ENCODE results near the gene SETD3. TPM values are rescaled to one million over a fixed set of nuclear protein-coding genes. Genes with fewer than 3 reads are reported as not detected.

SETD3 gene
- total RNA-seq, 8 experiments from 2014 or later: 30.6 to 66.2 (median 42.9) TPM

- WGBS, 10 experiments: 44 to 100% (median 91%) methylated on average over 1 to 6 of the region's 13 CpGs; no CpG with 5 or more reads in 1 of the 10 experiments
- Histone ChIP-seq H3K27ac (no peak overlapping the region), H3K4me3 (no peak overlapping the region), H3K4me1 (replicated peaks in 1 of 2) (peaks cover 4 to 5% of the 10 kb centered on the region in 2 donors)
- in situ Hi-C loops (cut with MboI; ENCODE audit: low pct_unique_long_range_greater_than_20kb in 2 of 9, low sequenced_read_pairs in 9 of 9, unreplicated experiment in 9 of 9): loop anchor here in 4 of 9 experiments (25.0 kb wide), 3 partner anchors 129 to 404 kb away; partner anchors contain the start of gene HHIPL1 (in 2 of the 4)
- peak in 1 of 8 experiments; percentile 11 for ATAC-seq (replicated peaks in 6 of 8)
These were observed 27.4 kb upstream of the SETD3 start for GRCh38 chr14:99507860-99508640.

DNA sequence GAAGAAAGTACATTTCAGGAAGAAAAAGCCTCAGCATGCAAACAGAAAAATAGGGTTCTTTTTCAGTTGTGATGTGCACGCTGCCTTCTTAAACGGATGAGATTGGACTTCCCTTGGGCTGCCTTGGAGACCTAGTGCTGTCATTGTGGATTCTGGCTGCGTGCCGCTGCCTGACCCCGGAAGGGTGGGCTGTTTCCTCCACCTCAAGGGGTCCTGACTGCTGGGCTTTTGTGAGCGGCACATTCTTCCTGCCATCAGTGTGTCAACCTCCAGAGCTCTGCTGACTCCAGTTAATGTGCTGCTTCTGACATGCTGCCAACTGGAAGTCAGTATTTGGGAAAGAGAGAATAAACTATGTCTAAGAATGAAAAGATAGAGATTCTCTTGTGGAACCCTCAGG lies 25.6 kb upstream of the SETD3 start:
- Histone ChIP-seq H3K4me3 (no peak overlapping the region), H3K27ac (no peak overlapping the region), H3K4me1 (replicated peaks in 1 of 2) (peaks cover 0 to 4% of the 10 kb centered on the region in 2 donors)
- in situ Hi-C loops (cut with MboI; ENCODE audit: low pct_unique_long_range_greater_than_20kb in 2 of 9, low sequenced_read_pairs in 9 of 9, unreplicated experiment in 9 of 9): loop anchor here in 4 of 9 experiments (25.0 kb wide), 3 partner anchors 131 to 406 kb away; partner anchors contain the start of gene HHIPL1 (in 2 of the 4)
- ATAC-seq (replicated peaks in 6 of 8): peak in 1 of 8 experiments; percentile 39
- whole genome bisulfite sequencing, 10 experiments: 83 to 100% (median 97%) methylated on average over 1 to 6 of the region's 6 CpGs; no CpG with 5 or more reads in 4 of the 10 experiments

DNA sequence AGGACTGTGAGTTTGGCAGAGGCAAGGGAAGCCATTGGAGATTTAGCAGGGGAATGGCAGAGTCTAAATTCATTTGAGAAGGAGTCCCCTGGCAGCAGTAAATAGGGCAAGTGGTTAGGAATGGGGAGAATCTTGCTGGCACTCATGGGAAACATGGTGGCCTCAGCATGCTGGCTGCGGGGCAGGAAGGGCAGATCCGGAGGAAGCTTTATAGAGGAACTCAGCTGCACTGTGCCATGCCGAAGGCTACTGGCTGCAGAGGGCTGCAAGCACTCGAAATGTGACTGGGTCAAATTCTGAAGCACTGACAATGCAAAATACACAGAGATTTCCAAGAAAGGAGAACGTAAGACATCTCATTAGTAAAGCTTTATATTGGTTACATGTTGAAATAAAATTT lies 24.4 kb upstream of the SETD3 start:
- WGBS, 10 experiments: 91 to 100% (median 100%) methylated on average over 1 to 5 of the region's 5 CpGs; no CpG with 5 or more reads in 3 of the 10 experiments
- in situ Hi-C loops (cut with MboI; ENCODE audit: low pct_unique_long_range_greater_than_20kb in 2 of 9, low sequenced_read_pairs in 9 of 9, unreplicated experiment in 9 of 9): loop anchor here in 4 of 9 experiments (25.0 kb wide), 3 partner anchors 132 to 407 kb away; partner anchors contain the start of gene HHIPL1 (in 2 of the 4)
- no peak overlapping the region for H3K27ac ChIP-seq
- no peaks in the 10 kb centered on the region for H3K4me1 ChIP-seq (replicated peaks in 1 of 2)
- no peak overlapping the region for H3K4me3 ChIP-seq
- no peak for ATAC-seq (replicated peaks in 6 of 8)

DNA sequence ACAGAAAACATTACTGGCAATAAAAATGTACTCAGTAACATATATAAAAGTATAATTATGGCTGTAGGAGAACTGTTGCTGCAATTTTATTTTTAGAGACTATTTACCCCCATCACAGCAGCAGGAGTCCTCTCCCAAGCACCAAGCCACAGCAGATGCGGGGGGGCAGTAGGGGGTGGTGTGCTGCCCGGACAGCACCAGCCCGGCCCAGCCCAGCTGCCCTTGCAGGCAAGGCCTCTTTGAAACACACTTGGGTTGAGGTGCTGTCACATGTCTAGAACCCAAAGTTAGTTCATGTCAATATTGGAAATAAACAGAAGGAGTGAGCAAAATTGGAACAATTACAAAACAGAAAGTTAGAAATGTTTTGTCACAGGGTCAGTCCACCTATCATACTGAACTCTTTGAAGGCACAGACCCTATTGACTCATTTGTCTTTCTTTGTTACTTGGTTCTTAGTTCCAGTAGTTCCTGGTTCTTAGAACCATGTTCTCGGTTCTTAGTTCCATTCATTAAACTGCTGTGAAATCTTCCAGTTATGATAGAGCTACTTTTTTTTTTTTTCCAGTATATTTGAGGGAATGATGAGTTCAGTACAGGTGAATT lies 23.3 kb upstream of the SETD3 start:
- in situ Hi-C loops (cut with MboI; ENCODE audit: low pct_unique_long_range_greater_than_20kb in 2 of 9, low sequenced_read_pairs in 9 of 9, unreplicated experiment in 9 of 9): loop anchor here in 4 of 9 experiments (25.0 kb wide), 3 partner anchors 133 to 408 kb away; partner anchors contain the start of gene HHIPL1 (in 2 of the 4)
- no peak for ATAC-seq (replicated peaks in 6 of 8)
- 78 to 100% (median 98%) methylated on average over 1 to 3 of the region's 4 CpGs; no CpG with 5 or more reads in 2 of the 10 experiments for WGBS, 10 experiments
- H3K4me3 ChIP-seq: no peak overlapping the region
- no peaks in the 10 kb centered on the region for H3K4me1 ChIP-seq (replicated peaks in 1 of 2)
- H3K27ac ChIP-seq: no peak overlapping the region

- ATAC-seq (replicated peaks in 6 of 8): no peak
- Histone ChIP-seq H3K4me1 (replicated peaks in 1 of 2) (no peaks in the 10 kb centered on the region), H3K27ac (no peak overlapping the region), H3K4me3 (no peak overlapping the region)
- in situ Hi-C loops (cut with MboI; ENCODE audit: low pct_unique_long_range_greater_than_20kb in 2 of 9, low sequenced_read_pairs in 9 of 9, unreplicated experiment in 9 of 9): loop anchor here in 4 of 9 experiments (25.0 kb wide), 3 partner anchors 134 to 409 kb away; partner anchors contain the start of gene HHIPL1 (in 2 of the 4)
- WGBS, 10 experiments: 80 to 100% (median 91%) methylated on average over 1 to 10 of the region's 14 CpGs; no CpG with 5 or more reads in 6 of the 10 experiments
These were observed 22.3 kb upstream of the SETD3 start for GRCh38 chr14:99502989-99503421.

- Histone ChIP-seq H3K4me1 (replicated peaks in 1 of 2) (no peaks in the 10 kb centered on the region), H3K27ac (no peak overlapping the region), H3K4me3 (no peak overlapping the region)
- in situ Hi-C loops (cut with MboI; ENCODE audit: low pct_unique_long_range_greater_than_20kb in 2 of 9, low sequenced_read_pairs in 9 of 9, unreplicated experiment in 9 of 9): no loop called here
- no peak for ATAC-seq (replicated peaks in 6 of 8)
- WGBS, 10 experiments: 83 to 100% (median 100%) methylated on average over 1 to 3 of the region's 3 CpGs; no CpG with 5 or more reads in 1 of the 10 experiments
These were observed 17.2 kb upstream of the SETD3 start for GRCh38 chr14:99497894-99498293.

DNA sequence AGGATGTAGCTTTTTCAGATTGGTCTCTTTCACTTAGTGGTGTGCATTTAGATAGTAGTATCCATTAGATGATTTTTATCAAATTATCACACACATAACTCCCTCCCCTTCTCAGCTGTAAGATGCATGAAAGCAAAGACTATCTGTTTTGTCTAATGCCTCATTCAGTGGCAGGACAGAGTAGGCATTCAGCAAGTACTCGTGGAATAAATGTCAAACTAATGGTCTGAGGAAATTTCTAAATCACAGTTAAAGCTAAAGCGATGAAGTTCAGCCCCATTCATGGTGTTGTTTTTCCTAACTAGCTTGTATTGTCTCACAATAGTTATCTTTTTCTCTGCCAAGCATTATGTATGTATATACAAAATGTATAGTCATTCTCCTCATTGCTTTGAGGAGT lies 16.7 kb upstream of the SETD3 start:
- in situ Hi-C loops (cut with MboI; ENCODE audit: low pct_unique_long_range_greater_than_20kb in 2 of 9, low sequenced_read_pairs in 9 of 9, unreplicated experiment in 9 of 9): no loop called here
- no peak overlapping the region for H3K4me3 ChIP-seq
- no peaks in the 10 kb centered on the region for H3K4me1 ChIP-seq (replicated peaks in 1 of 2)
- WGBS, 10 experiments: 77 to 100% (median 100%) methylated on average over 2 of the region's 2 CpGs; no CpG with 5 or more reads in 3 of the 10 experiments
- H3K27ac ChIP-seq: no peak overlapping the region
- no peak for ATAC-seq (replicated peaks in 6 of 8)

DNA sequence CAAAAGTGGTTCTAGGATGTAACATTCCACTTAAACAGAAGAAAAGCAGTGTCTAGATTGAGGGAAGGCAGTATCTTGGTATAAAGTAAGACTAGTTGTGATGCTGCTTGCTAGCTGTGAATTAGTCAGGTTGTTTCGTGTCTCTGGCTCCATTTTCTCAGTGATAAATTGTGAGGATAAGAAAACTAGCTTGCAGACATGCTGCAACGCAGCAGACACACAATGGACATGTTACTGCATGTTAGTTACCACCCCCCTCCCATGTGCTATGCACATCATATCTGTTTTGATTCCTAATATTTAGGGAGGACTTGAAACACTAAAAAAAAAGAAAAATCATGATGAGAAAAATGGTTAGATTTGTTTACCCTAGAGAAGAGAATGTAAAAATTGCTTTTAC lies 3.4 kb upstream of the SETD3 start:
- in situ Hi-C loops (cut with MboI; ENCODE audit: low pct_unique_long_range_greater_than_20kb in 2 of 9, low sequenced_read_pairs in 9 of 9, unreplicated experiment in 9 of 9): no loop called here
- 33 to 100% (median 65%) methylated on average over 1 to 2 of the region's 2 CpGs; no CpG with 5 or more reads in 2 of the 10 experiments for WGBS, 10 experiments

GRCh38 chr14:99481745-99482099 lies 1.1 kb upstream of the SETD3 start:
- peak in 2 of 8 experiments; percentile 2 to 3 for ATAC-seq (replicated peaks in 6 of 8)
- WGBS, 10 experiments: 0 to 2% (median 0%) methylated on average over 1 to 15 of the region's 17 CpGs; no CpG with 5 or more reads in 3 of the 10 experiments
- Histone ChIP-seq H3K4me3 (peak overlapping the region; percentile 67 to 85 (median 83)), H3K4me1 (replicated peaks in 1 of 2) (peaks cover 7 to 19% of the 10 kb centered on the region in 2 donors), H3K27ac (peak overlapping the region; percentile 84 to 96)
- in situ Hi-C loops (cut with MboI; ENCODE audit: low pct_unique_long_range_greater_than_20kb in 2 of 9, low sequenced_read_pairs in 9 of 9, unreplicated experiment in 9 of 9): no loop called here

More for the DNA sequence above, 3.4 kb upstream of the SETD3 start:
- no peak overlapping the region for H3K27ac ChIP-seq
- no peak overlapping the region for H3K4me3 ChIP-seq
- peaks cover 3 to 14% of the 10 kb centered on the region in 2 donors for H3K4me1 ChIP-seq (replicated peaks in 1 of 2)
- ATAC-seq (replicated peaks in 6 of 8): no peak

GRCh38 chr14:99480917-99481744 lies 472 bp upstream of the SETD3 start, which contains the start of gene CCNK:
Gene CCNK, plus strand, starts transcription at chr14:99481409. Its CDS starts 11,269 bp downstream, at chr14:99492678.
- Histone ChIP-seq H3K4me1 (replicated peaks in 1 of 2) (peaks cover 7 to 19% of the 10 kb centered on the region in 2 donors), H3K4me3 (peak within 1 kb of the TSS; percentile 67 to 85 (median 83)), H3K27ac (peak within 1 kb of the TSS; percentile 84 to 96)
- ATAC-seq (replicated peaks in 6 of 8): peak; percentile 80 to 90 (median 88)
- in situ Hi-C loops (cut with MboI; ENCODE audit: low pct_unique_long_range_greater_than_20kb in 2 of 9, low sequenced_read_pairs in 9 of 9, unreplicated experiment in 9 of 9): no loop called here
- WGBS, 10 experiments: 0 to 3% (median 0%) methylated on average over 2 to 22 of the region's 82 CpGs; no CpG with 5 or more reads in 5 of the 10 experiments

DNA sequence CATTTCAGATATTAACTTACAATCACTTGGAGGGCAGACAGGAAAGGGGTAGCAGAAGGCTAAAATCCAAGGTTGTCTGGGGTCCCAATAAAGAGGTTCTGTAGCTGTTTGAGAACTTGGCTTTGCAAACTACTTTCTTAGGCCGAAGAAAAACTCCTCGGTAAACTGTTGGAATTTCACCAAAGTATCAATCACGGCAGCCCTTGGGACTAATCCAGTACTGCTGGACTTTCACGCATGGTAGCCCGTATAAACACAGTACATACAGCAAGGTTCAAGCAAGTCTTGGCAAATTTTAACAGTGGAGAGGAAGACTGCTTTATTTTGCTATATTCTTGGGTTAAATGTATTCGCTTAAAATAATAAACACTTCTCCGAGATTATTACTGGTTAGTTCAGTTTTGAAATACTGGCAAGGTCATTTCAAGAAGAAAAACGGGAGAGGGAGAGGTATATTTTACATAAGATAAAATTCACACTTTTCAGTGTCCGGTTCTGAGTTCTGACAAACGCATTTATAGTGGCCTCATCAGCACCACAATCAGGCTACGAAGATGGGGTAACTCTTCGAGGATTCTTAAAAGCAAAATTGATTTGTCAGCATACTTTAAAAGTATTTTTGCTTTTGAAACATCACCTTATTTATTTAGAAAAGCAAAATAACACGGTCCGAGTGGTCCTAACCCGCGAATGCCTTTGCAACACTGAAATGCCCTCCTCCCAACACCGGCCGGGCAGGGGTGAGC lies 1.3 kb downstream of the SETD3 start:
- no peak for ATAC-seq (replicated peaks in 6 of 8)
- 0 to 56% (median 17%) methylated on average over 4 to 17 of the region's 18 CpGs for WGBS, 10 experiments
- in situ Hi-C loops (cut with MboI; ENCODE audit: low pct_unique_long_range_greater_than_20kb in 2 of 9, low sequenced_read_pairs in 9 of 9, unreplicated experiment in 9 of 9): no loop called here
- no peak overlapping the region for H3K27ac ChIP-seq
- H3K4me3 ChIP-seq: peak overlapping the region; percentile 67 to 85 (median 83)
- peaks cover 14 to 23% of the 10 kb centered on the region in 2 donors for H3K4me1 ChIP-seq (replicated peaks in 1 of 2)

GRCh38 chr14:99478128-99478527 lies 2.5 kb downstream of the SETD3 start:
- H3K4me1 ChIP-seq (replicated peaks in 1 of 2): peaks cover 14 to 21% of the 10 kb centered on the region in 2 donors
- in situ Hi-C loops (cut with MboI; ENCODE audit: low pct_unique_long_range_greater_than_20kb in 2 of 9, low sequenced_read_pairs in 9 of 9, unreplicated experiment in 9 of 9): no loop called here
- H3K4me3 ChIP-seq: no peak overlapping the region
- 49 to 100% (median 84%) methylated on average over 1 to 4 of the region's 4 CpGs for WGBS, 10 experiments
- H3K27ac ChIP-seq: no peak overlapping the region
- no peak for ATAC-seq (replicated peaks in 6 of 8)
